Esophagus muscularis mucosa (tissue), 4 donors: Measurements from ENCODE around the gene PLD1. TPM values are rescaled to one million over a fixed set of nuclear protein-coding genes. Genes with fewer than 3 reads are reported as not detected.

Experiments
- DNase-seq: peaks from one replicate; pipeline ENCODE4 v3.0.0-alpha.2; 2017; ENCODE audit errors: extremely low spot score
- H3K27ac ChIP-seq, 4 donors: fragments of 200-600 bp; sonication (generic); replicated peaks in 1 of 4; 1 replicate in 3 of 4; 2 replicates in 1 of 4; pipeline ENCODE4 v1.5.1; 2016 to 2019; ENCODE audit warnings: mild to moderate bottlenecking in 1 of 4
- H3K27me3 ChIP-seq, 4 donors: fragments of 200-600 bp; sonication (generic); one replicate each; pipeline versions ENCODE4 v1.5.1 to v1.6.0; 2016 to 2019
- H3K36me3 ChIP-seq, 4 donors: fragments of 200-600 bp; sonication (generic); one replicate each; pipeline ENCODE4 v1.5.1; 2016 to 2019
- H3K4me1 ChIP-seq, 4 donors: fragments of 200-600 bp; sonication (generic); one replicate each; pipeline ENCODE4 v1.5.1; 2016 to 2019
- H3K4me3 ChIP-seq, 4 donors: fragments of 200-600 bp; sonication (generic); 1 replicate in 2 of 4; 2 replicates in 2 of 4; pipeline ENCODE4 v1.5.1; 2016 to 2019; ENCODE audit warnings: mild to moderate bottlenecking in 4 of 4, moderate library complexity in 1 of 4
- H3K9me3 ChIP-seq, 4 donors: fragments of 200-600 bp; sonication (generic); 1 replicate in 3 of 4; 2 replicates in 1 of 4; pipeline ENCODE4 v1.5.1; 2016 to 2019
- CTCF ChIP-seq, 3 experiments: fragments of 200-600 bp in 2 of 3; fragments of 450-650 bp in 1 of 3; sonication (generic) in 2 of 3; IDR thresholded peaks; one replicate each; pipeline ENCODE4 v1.5.1; 2017 to 2019; ENCODE audit warnings: antibody characterized with exemption in 3 of 3, mild to moderate bottlenecking in 2 of 3, moderate library complexity in 1 of 3
- EP300 ChIP-seq: sonication (generic); formaldehyde crosslinking; IDR thresholded peaks from one replicate; pipeline ENCODE4 v1.6.1; 2017; ENCODE audit warnings: antibody characterized with exemption
- POLR2A ChIP-seq: fragments of 450-650 bp; IDR thresholded peaks from one replicate; pipeline ENCODE4 v1.6.1; 2017; ENCODE audit warnings: antibody characterized with exemption, moderate library complexity, mild to moderate bottlenecking, low read depth
- POLR2AphosphoS5 ChIP-seq, 2 donors: sonication (generic); formaldehyde crosslinking; IDR thresholded peaks; one replicate each; pipeline ENCODE4 v1.6.1; 2017; ENCODE audit warnings: antibody characterized with exemption in 2 of 2
- WGBS: methylation state at CpG from one replicate; pipeline ENCODE4 v1.1.5; 2018; 5-methylcytosine and 5-hydroxymethylcytosine counted together
- intact Hi-C: fragments of 100-400 bp; cut with DNase I; formaldehyde crosslinking; loops from one replicate; pipeline ENCODE4 v1.15.1; 2023
- total RNA-seq, 4 donors: library from RNA; depleted of rRNA; stranded (reverse); fragments of >200 nt; gene quantifications; one replicate each; pipeline versions ENCODE4 v1.1.0 to v1.2.1, GENCODE V29; 2016

PLD1 gene
- total RNA-seq, 4 donors from 2014 or later = 12.4 to 21.1 (median 18.5) TPM

- Histone ChIP-seq H3K4me3 (no peak overlapping the region), H3K9me3 (no peaks in the 10 kb centered on the region), H3K27me3 (no peaks in the 10 kb centered on the region), H3K27ac (peak overlapping the region; percentile 69 to 88 (median 76)), H3K36me3 (no peaks in the 10 kb centered on the region), H3K4me1 (peaks cover 57 to 70% (median 59%) of the 10 kb centered on the region in 4 donors)
- 86% methylated on average over 4 of the region's 4 CpGs for WGBS
- intact Hi-C loops = no loop called here
- no peak for DNase-seq
- no peak for TF ChIP-seq POLR2AphosphoS5 (IDR thresholded peaks at IDR 0.05)
- no peak for TF ChIP-seq EP300
- no peak for TF ChIP-seq POLR2A
- no peak for TF ChIP-seq CTCF (IDR thresholded peaks at IDR 0.05)
Measured at GRCh38 chr3:171803044-171803443, 7.2 kb downstream of the PLD1 start.

- no peak overlapping the region for H3K4me3 ChIP-seq
- no peaks in the 10 kb centered on the region for H3K9me3 ChIP-seq
- WGBS = 89% methylated on average over 3 of the region's 3 CpGs
- intact Hi-C loops = no loop called here
- H3K36me3 ChIP-seq = no peaks in the 10 kb centered on the region
- no peak for DNase-seq
- no peaks in the 10 kb centered on the region for H3K27me3 ChIP-seq
- peak overlapping the region; percentile 69 to 88 (median 76) for H3K27ac ChIP-seq
- TF ChIP-seq POLR2AphosphoS5 (IDR thresholded peaks at IDR 0.05) (no peak), POLR2A (no peak), EP300 (no peak), CTCF (IDR thresholded peaks at IDR 0.05) (no peak)
- H3K4me1 ChIP-seq = peaks cover 58 to 70% (median 59%) of the 10 kb centered on the region in 4 donors
Measured at GRCh38 chr3:171802590-171802956, 7.7 kb downstream of the PLD1 start.

- H3K27me3 ChIP-seq = no peaks in the 10 kb centered on the region
- peaks cover 57 to 67% (median 57%) of the 10 kb centered on the region in 4 donors for H3K4me1 ChIP-seq
- WGBS = 55% methylated on average over 4 of the region's 4 CpGs
- peak overlapping the region; percentile 69 to 88 (median 76) for H3K27ac ChIP-seq
- H3K9me3 ChIP-seq = no peaks in the 10 kb centered on the region
- H3K36me3 ChIP-seq = no peaks in the 10 kb centered on the region
- DNase-seq = no peak
- no peak overlapping the region for H3K4me3 ChIP-seq
- TF ChIP-seq POLR2A (no peak), POLR2AphosphoS5 (IDR thresholded peaks at IDR 0.05) (peak in 1 of 2 donors; percentile 63), CTCF (IDR thresholded peaks at IDR 0.05) (no peak), EP300 (no peak)
- intact Hi-C loops = no loop called here
Measured at GRCh38 chr3:171801738-171802589, 8.3 kb downstream of the PLD1 start.

GRCh38 chr3:171799501-171799900 lies 10.8 kb downstream of the PLD1 start:
- H3K4me3 ChIP-seq = no peak overlapping the region
- no peaks in the 10 kb centered on the region for H3K9me3 ChIP-seq
- DNase-seq = no peak
- H3K27ac ChIP-seq = no peak overlapping the region
- H3K4me1 ChIP-seq = peaks cover 32 to 42% (median 36%) of the 10 kb centered on the region in 4 donors
- WGBS = 90% methylated on average over 1 of the region's 1 CpG
- intact Hi-C loops = no loop called here
- H3K36me3 ChIP-seq = no peaks in the 10 kb centered on the region
- no peaks in the 10 kb centered on the region for H3K27me3 ChIP-seq
- TF ChIP-seq POLR2A (no peak), POLR2AphosphoS5 (IDR thresholded peaks at IDR 0.05) (no peak), CTCF (IDR thresholded peaks at IDR 0.05) (no peak), EP300 (no peak)
